Measurements from ENCODE around the gene OR2Y1. TPM values are rescaled to one million over a fixed set of nuclear protein-coding genes. Genes with fewer than 3 reads are reported as not detected.

Gene OR2Y1
- total RNA-seq, 2 donors from 2014 or later, result not detected

GRCh38 chr5:180689775-180690174, 50.1 kb downstream of the OR2Y1 start:
- no peaks in the 10 kb centered on the region for H3K9me3 ChIP-seq
- no peaks in the 10 kb centered on the region for H3K4me1 ChIP-seq (replicated peaks)
- H3K27ac ChIP-seq, result no peak overlapping the region
- no peak overlapping the region for H3K4me3 ChIP-seq
- H3K36me3 ChIP-seq, result no peaks in the 10 kb centered on the region
- no peak for DNase-seq (ENCODE audit: low spot score)
- 33% methylated on average over 7 of the region's 7 CpGs for WGBS
- no peak for TF ChIP-seq POLR2A (IDR thresholded peaks at IDR 0.05)
- TF ChIP-seq, protein P1, sequence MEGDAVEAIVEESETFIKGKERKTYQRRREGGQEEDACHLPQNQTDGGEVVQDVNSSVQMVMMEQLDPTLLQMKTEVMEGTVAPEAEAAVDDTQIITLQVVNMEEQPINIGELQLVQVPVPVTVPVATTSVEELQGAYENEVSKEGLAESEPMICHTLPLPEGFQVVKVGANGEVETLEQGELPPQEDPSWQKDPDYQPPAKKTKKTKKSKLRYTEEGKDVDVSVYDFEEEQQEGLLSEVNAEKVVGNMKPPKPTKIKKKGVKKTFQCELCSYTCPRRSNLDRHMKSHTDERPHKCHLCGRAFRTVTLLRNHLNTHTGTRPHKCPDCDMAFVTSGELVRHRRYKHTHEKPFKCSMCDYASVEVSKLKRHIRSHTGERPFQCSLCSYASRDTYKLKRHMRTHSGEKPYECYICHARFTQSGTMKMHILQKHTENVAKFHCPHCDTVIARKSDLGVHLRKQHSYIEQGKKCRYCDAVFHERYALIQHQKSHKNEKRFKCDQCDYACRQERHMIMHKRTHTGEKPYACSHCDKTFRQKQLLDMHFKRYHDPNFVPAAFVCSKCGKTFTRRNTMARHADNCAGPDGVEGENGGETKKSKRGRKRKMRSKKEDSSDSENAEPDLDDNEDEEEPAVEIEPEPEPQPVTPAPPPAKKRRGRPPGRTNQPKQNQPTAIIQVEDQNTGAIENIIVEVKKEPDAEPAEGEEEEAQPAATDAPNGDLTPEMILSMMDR (IDR thresholded peaks at IDR 0.05), result no peak
- no peak for TF ChIP-seq POLR2AphosphoS5 (IDR thresholded peaks at IDR 0.05)
- intact Hi-C loops (cut with DNase I), result no loop called here
- H3K27me3 ChIP-seq (replicated peaks; ENCODE audit: insufficient read depth), result no peaks in the 10 kb centered on the region

Small RNA genes lying within 50 kb of the gene (small RNA-seq; reads per million reads assigned to genes)
- gene RNU1-17P, result 0 to 0.19 reads per million in 2 donors

Other genes with a start within 250 kb of the OR2Y1 start
- 10 to 100 TPM; 18.4 to 20.1 TPM for gene CNOT6, start 245.7 kb downstream of the OR2Y1 start, total RNA-seq
- gene SCGB3A1, start 148.6 kb downstream of the OR2Y1 start, total RNA-seq, result 100 to 1,000 TPM in 1 of 2 donors, 10 to 100 TPM in 1; 32.2 to 412 TPM
- gene FLT4, start 90.5 kb downstream of the OR2Y1 start, total RNA-seq, result 10 to 100 TPM in 1 of 2 donors, 1 to 10 TPM in 1; 2.9 to 20.6 TPM
- gene MGAT1, start 62.7 kb upstream of the OR2Y1 start, total RNA-seq, result 100 to 1,000 TPM; 142 to 159 TPM
- 10 to 100 TPM; 24.5 to 28.1 TPM for gene ZFP62, start 121.2 kb upstream of the OR2Y1 start, total RNA-seq
- 1 to 10 TPM in 1 of 2 donors, under 1 TPM in 1; 0.14 to 8.3 TPM for gene BTNL8, start 159.1 kb upstream of the OR2Y1 start, total RNA-seq
- gene BTNL3, start 248.8 kb upstream of the OR2Y1 start, total RNA-seq, result 1 to 10 TPM in 1 of 2 donors, not detected in 1; 1.6 TPM

Data from prostate gland (tissue), 2 donors.